PC-9 (cell line): ENCODE data around the gene MEF2A. TPM values are rescaled to one million over a fixed set of nuclear protein-coding genes. Genes with fewer than 3 reads are reported as not detected.

Experiments used
- BruUV-seq: library from RNA; stranded (reverse); fragments of 400-500 nt; replicated peaks from 2 replicates; lab custom pipeline; 2021; lab: Mats Ljungman, UMichigan
- CTCF ChIA-PET: fragments of 300-600 bp; sonication (Branson Sonifier 250); formaldehyde crosslinking; loops from one replicate; lab custom pipeline; 2022; ENCODE audit warnings: antibody characterized with exemption; lab: Charles Lee
- POLR2A ChIA-PET: fragments of 300-600 bp; sonication (Branson Sonifier 250); formaldehyde crosslinking; loops from one replicate; lab custom pipeline; 2022; ENCODE audit warnings: antibody characterized with exemption; ENCODE audit not compliant: unreplicated experiment; lab: Charles Lee
- DNase-seq, 2 experiments: peaks; one replicate each; pipeline versions ENCODE4 v3.0.0 to v3.0.0-alpha.2; 2015 to 2022; ENCODE audit warnings: mixed read lengths in 1 of 2
- H2AFZ ChIP-seq: fragments of 200-600 bp; sonication (generic); 2 replicates; pipeline ENCODE4 v1.8.1; 2017; ENCODE audit warnings: antibody characterized with exemption
- H3F3A ChIP-seq: fragments of 200-600 bp; sonication (generic); 2 replicates; pipeline ENCODE4 v1.8.1; 2017; ENCODE audit warnings: antibody characterized with exemption, mild to moderate bottlenecking, low read depth; ENCODE audit not compliant: insufficient read depth
- H3K27ac ChIP-seq: fragments of 200-600 bp; sonication (generic); 2 replicates; pipeline ENCODE4 v1.6.1; 2016; ENCODE audit warnings: mixed run types
- H3K27me3 ChIP-seq: fragments of 200-600 bp; sonication (generic); 2 replicates; pipeline ENCODE4 v1.6.1; 2016; ENCODE audit warnings: low read depth, mixed run types; ENCODE audit not compliant: insufficient read depth
- H3K36me3 ChIP-seq: fragments of 200-600 bp; sonication (generic); 2 replicates; pipeline ENCODE4 v1.6.1; 2016; ENCODE audit warnings: low read depth, mixed run types
- H3K4me1 ChIP-seq: fragments of 200-600 bp; sonication (generic); replicated peaks from 2 replicates; pipeline ENCODE4 v1.6.1; 2016; ENCODE audit warnings: mixed run types; ENCODE audit not compliant: insufficient read depth
- H3K4me2 ChIP-seq: fragments of 200-600 bp; sonication (generic); 2 replicates; pipeline ENCODE4 v1.6.1; 2017; ENCODE audit warnings: mixed run types
- H3K4me3 ChIP-seq: fragments of 200-600 bp; sonication (generic); 2 replicates; pipeline ENCODE4 v1.6.1; 2016; ENCODE audit warnings: mixed run types
- H3K79me2 ChIP-seq: fragments of 200-600 bp; sonication (generic); 2 replicates; pipeline ENCODE4 v1.6.1; 2017; ENCODE audit warnings: low read depth, mixed run types
- H3K9me2 ChIP-seq: fragments of 200-600 bp; sonication (generic); 2 replicates; pipeline ENCODE4 v1.8.1; 2017; ENCODE audit warnings: mild to moderate bottlenecking; ENCODE audit not compliant: insufficient read depth
- H3K9me3 ChIP-seq: fragments of 200-600 bp; sonication (generic); 2 replicates; pipeline ENCODE4 v1.8.1; 2016; ENCODE audit warnings: low read depth; ENCODE audit not compliant: insufficient read depth
- H4K20me1 ChIP-seq: fragments of 200-600 bp; sonication (generic); 2 replicates; pipeline ENCODE4 v1.8.1; 2017; ENCODE audit not compliant: insufficient read depth
- CTCF ChIP-seq: fragments of 200-600 bp; sonication (generic); conservative IDR thresholded peaks from 2 replicates; pipeline ENCODE4 v1.6.1; 2017; ENCODE audit warnings: mixed run types, antibody characterized with exemption, mild to moderate bottlenecking, moderate library complexity
- EZH2 ChIP-seq: fragments of 200-600 bp; sonication (generic); IDR thresholded peaks from 2 replicates; pipeline ENCODE4 v1.8.0; 2017; ENCODE audit warnings: antibody characterized with exemption, low read depth
- intact Hi-C: fragments of 100-400 bp; cut with micrococcal nuclease; formaldehyde crosslinking; loops from one replicate; pipeline ENCODE4 v1.10.0; 2022; ENCODE audit not compliant: unreplicated experiment
- total RNA-seq: library from RNA; stranded (reverse); gene quantifications from 2 replicates; pipeline ENCODE4 v1.2.3, GENCODE V29; 2021

MEF2A gene
- total RNA-seq, 1 experiment from 2014 or later, result 31.8 TPM

- Histone ChIP-seq H4K20me1 (no peaks in the 10 kb centered on the region; the same call in 1 of the 2 replicates), H3K4me2 (no peak overlapping the region), H3K4me1 (peaks cover 31% of the 10 kb centered on the region), H3K36me3 (no peaks in the 10 kb centered on the region), H3K9me3 (no peaks in the 10 kb centered on the region), H3K9me2 (no peaks in the 10 kb centered on the region), H3K27me3 (no peaks in the 10 kb centered on the region), H3K4me3 (no peak overlapping the region), H2AFZ (no peak overlapping the region), H3F3A (0 out of 2 replicates have a peak, but pooled peaks cover 7% of the 10 kb centered on the region), H3K79me2 (peaks cover 40% of the 10 kb centered on the region), H3K27ac (no peak overlapping the region)
- intact Hi-C loops, result no loop called here
- ChIA-PET POLR2A (no interaction called here), CTCF (no interaction called here)
- DNase-seq, result no peak
- BruUV-seq, result no TSS peak
- no peak for TF ChIP-seq EZH2
- no peak for TF ChIP-seq CTCF
Observed at GRCh38 chr15:99615460-99615859, 49.7 kb downstream of the MEF2A start.

- Histone ChIP-seq H3K79me2 (peaks cover 43% of the 10 kb centered on the region), H3F3A (0 out of 2 replicates have a peak, but pooled peaks cover 7% of the 10 kb centered on the region), H3K4me3 (no peak overlapping the region), H2AFZ (no peak overlapping the region), H3K27ac (no peak overlapping the region), H3K4me2 (no peak overlapping the region), H3K27me3 (no peaks in the 10 kb centered on the region), H3K9me2 (no peaks in the 10 kb centered on the region), H3K4me1 (peaks cover 31% of the 10 kb centered on the region), H3K9me3 (no peaks in the 10 kb centered on the region), H4K20me1 (no peaks in the 10 kb centered on the region; the same call in 1 of the 2 replicates), H3K36me3 (no peaks in the 10 kb centered on the region)
- ChIA-PET POLR2A (no interaction called here), CTCF (no interaction called here)
- intact Hi-C loops, result no loop called here
- TF ChIP-seq EZH2 (no peak), CTCF (no peak)
- DNase-seq, result no peak
- no TSS peak for BruUV-seq
Observed at GRCh38 chr15:99616129-99616528, 50.3 kb downstream of the MEF2A start.

- no peak overlapping the region for H2AFZ ChIP-seq
- no peak for TF ChIP-seq EZH2
- no peak for TF ChIP-seq CTCF
- peaks cover 39% of the 10 kb centered on the region for H3K79me2 ChIP-seq
- ChIA-PET CTCF (no interaction called here), POLR2A (no interaction called here)
- 0 out of 2 replicates have a peak, but pooled peaks cover 7% of the 10 kb centered on the region for H3F3A ChIP-seq
- no peak overlapping the region for H3K4me2 ChIP-seq
- H3K36me3 ChIP-seq, result no peaks in the 10 kb centered on the region
- H3K9me3 ChIP-seq, result no peaks in the 10 kb centered on the region
- no peak overlapping the region for H3K27ac ChIP-seq
- no peaks in the 10 kb centered on the region for H3K9me2 ChIP-seq
- no peaks in the 10 kb centered on the region; the same call in 1 of the 2 replicates for H4K20me1 ChIP-seq
- H3K4me1 ChIP-seq, result peaks cover 31% of the 10 kb centered on the region
- no TSS peak for BruUV-seq
- no peak overlapping the region for H3K4me3 ChIP-seq
- intact Hi-C loops, result no loop called here
- DNase-seq, result no peak
- H3K27me3 ChIP-seq, result no peaks in the 10 kb centered on the region
Observed at GRCh38 chr15:99616773-99617342, 51.1 kb downstream of the MEF2A start.
